ENCODE data around the gene RAB44.
"Not testable (repeated sequence)": the region's sequence is repeated elsewhere in the genome, so short reads cannot be mapped to it uniquely, and the experiment has no call there.

The RAB44 gene

GRCh38 chr6:36703982-36704381 lies 6.4 kb downstream of the RAB44 start:
- H3K9me3 ChIP-seq (ENCODE audit: severe bottlenecking) = no peaks in the 10 kb centered on the region
- TF ChIP-seq, protein P1, sequence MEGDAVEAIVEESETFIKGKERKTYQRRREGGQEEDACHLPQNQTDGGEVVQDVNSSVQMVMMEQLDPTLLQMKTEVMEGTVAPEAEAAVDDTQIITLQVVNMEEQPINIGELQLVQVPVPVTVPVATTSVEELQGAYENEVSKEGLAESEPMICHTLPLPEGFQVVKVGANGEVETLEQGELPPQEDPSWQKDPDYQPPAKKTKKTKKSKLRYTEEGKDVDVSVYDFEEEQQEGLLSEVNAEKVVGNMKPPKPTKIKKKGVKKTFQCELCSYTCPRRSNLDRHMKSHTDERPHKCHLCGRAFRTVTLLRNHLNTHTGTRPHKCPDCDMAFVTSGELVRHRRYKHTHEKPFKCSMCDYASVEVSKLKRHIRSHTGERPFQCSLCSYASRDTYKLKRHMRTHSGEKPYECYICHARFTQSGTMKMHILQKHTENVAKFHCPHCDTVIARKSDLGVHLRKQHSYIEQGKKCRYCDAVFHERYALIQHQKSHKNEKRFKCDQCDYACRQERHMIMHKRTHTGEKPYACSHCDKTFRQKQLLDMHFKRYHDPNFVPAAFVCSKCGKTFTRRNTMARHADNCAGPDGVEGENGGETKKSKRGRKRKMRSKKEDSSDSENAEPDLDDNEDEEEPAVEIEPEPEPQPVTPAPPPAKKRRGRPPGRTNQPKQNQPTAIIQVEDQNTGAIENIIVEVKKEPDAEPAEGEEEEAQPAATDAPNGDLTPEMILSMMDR (IDR thresholded peaks at IDR 0.05; ENCODE audit: low read depth, low read length) = no peak
- DNase-seq = no peak
- H3K36me3 ChIP-seq = no peaks in the 10 kb centered on the region
- H3K27me3 ChIP-seq (ENCODE audit: insufficient read depth, low read depth, severe bottlenecking) = no peaks in the 10 kb centered on the region
- no peak overlapping the region for H3K27ac ChIP-seq
- no peak overlapping the region for H3K4me3 ChIP-seq (ENCODE audit: low read depth, low read length)

GRCh38 chr6:36704961-36705577 lies 7.4 kb downstream of the RAB44 start:
- not testable (repeated sequence) for H3K27me3 ChIP-seq (ENCODE audit: insufficient read depth, low read depth, severe bottlenecking); H3K36me3 ChIP-seq; DNase-seq; H3K9me3 ChIP-seq (ENCODE audit: severe bottlenecking); H3K4me3 ChIP-seq (ENCODE audit: low read depth, low read length); H3K27ac ChIP-seq

- no peak for DNase-seq
- no peaks in the 10 kb centered on the region for H3K36me3 ChIP-seq
- TF ChIP-seq, protein P1 (IDR thresholded peaks at IDR 0.05; ENCODE audit: low read depth, low read length) = no peak
Observed at GRCh38 chr6:36706339-36706738, 8.7 kb downstream of the RAB44 start.

GRCh38 chr6:36712816-36713215 lies 15.2 kb downstream of the RAB44 start:
- TF ChIP-seq, protein P1 (IDR thresholded peaks at IDR 0.05; ENCODE audit: low read depth, low read length) = no peak
- Histone ChIP-seq H3K4me3 (ENCODE audit: low read depth, low read length) (no peak overlapping the region), H3K27me3 (ENCODE audit: insufficient read depth, low read depth, severe bottlenecking) (no peaks in the 10 kb centered on the region), H3K27ac (no peak overlapping the region), H3K36me3 (no peaks in the 10 kb centered on the region), H3K9me3 (ENCODE audit: severe bottlenecking) (no peaks in the 10 kb centered on the region)
- no peak for DNase-seq

More at GRCh38 chr6:36706339-36706738, 8.7 kb downstream of the RAB44 start:
- no peak overlapping the region for H3K4me3 ChIP-seq (ENCODE audit: low read depth, low read length)
- no peaks in the 10 kb centered on the region for H3K27me3 ChIP-seq (ENCODE audit: insufficient read depth, low read depth, severe bottlenecking)
- H3K27ac ChIP-seq = no peak overlapping the region
- H3K9me3 ChIP-seq (ENCODE audit: severe bottlenecking) = no peaks in the 10 kb centered on the region

- H3K4me3 ChIP-seq (ENCODE audit: low read depth, low read length) = no peak overlapping the region
- no peaks in the 10 kb centered on the region for H3K9me3 ChIP-seq (ENCODE audit: severe bottlenecking)
- H3K36me3 ChIP-seq = no peaks in the 10 kb centered on the region
- no peak overlapping the region for H3K27ac ChIP-seq
- H3K27me3 ChIP-seq (ENCODE audit: insufficient read depth, low read depth, severe bottlenecking) = no peaks in the 10 kb centered on the region
- TF ChIP-seq, protein P1 (IDR thresholded peaks at IDR 0.05; ENCODE audit: low read depth, low read length) = no peak
- DNase-seq = no peak
Observed at GRCh38 chr6:36713846-36714245, 16.2 kb downstream of the RAB44 start.

DNA sequence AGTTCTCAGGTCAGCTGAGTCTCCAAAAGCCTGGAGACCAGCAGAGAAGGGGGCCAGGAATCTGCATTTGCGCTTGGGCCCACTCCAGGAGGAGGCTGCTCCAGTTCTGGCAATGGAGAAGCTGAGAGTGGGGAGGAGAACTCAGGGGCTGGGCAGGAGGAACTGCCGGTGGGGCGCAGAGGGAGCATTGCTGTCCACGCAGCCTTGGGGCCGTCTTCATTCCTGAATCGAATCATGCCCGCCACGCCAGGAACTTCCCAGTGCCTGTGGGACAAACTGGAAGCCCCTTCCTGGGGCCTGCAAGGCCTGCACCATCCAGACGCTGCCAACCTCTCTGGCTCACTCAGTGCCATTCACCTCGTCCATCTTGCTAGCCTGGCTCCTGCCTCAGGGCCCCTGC lies 16.9 kb downstream of the RAB44 start:
- no peaks in the 10 kb centered on the region for H3K36me3 ChIP-seq
- no peaks in the 10 kb centered on the region for H3K9me3 ChIP-seq (ENCODE audit: severe bottlenecking)
- DNase-seq = no peak
- TF ChIP-seq, protein P1 (IDR thresholded peaks at IDR 0.05; ENCODE audit: low read depth, low read length) = no peak
- no peak overlapping the region for H3K4me3 ChIP-seq (ENCODE audit: low read depth, low read length)
- no peaks in the 10 kb centered on the region for H3K27me3 ChIP-seq (ENCODE audit: insufficient read depth, low read depth, severe bottlenecking)
- H3K27ac ChIP-seq = no peak overlapping the region

Data from WERI-Rb-1 (cell line).